DMS 273 (cell line): ENCODE data around the gene NUP37.

Experiments used
- DNase-seq: peaks from one replicate; lab custom pipeline; 2025; ENCODE audit not compliant: unreplicated experiment; lab: John Stamatoyannopoulos, UW

NUP37 gene

DNA sequence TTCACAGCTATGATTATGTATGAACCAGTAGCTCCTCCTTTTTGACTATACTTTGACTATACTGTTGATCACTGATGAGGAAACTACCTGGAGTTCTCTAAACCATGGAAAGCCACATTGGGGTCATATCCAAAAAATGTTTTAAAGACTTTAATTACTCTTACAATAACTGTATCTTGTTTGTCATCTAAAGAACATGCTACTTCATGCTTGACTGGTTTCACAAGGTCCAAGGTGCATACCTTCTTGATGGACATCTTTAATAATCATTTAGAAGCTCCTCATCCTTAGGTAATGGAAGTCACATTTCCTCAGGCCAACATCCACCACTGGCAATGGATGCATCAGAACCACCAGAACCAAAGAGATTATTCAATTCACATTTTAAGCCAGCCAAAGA, 88.1 kb downstream of the NUP37 start:
- DNase-seq: no peak

DNA sequence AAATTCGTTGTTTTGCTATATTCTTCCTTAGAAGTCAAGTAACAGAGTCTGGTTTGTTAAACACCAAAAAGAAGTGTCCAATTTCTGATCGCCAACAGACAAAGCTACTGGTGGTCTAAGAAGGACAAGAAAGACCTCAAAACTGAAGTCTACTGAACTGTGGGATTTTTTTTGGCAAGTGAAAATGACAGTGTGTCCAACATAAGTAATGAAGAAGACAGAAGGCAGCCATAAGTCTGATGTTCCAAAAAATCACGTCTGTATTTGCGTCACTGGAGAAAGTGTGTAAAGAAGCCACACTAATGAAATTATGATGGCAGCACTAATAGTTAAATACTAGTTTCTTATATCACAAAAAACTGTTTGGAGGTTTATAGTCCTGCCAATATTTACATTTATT, 90.8 kb downstream of the NUP37 start:
- no peak for DNase-seq

DNA sequence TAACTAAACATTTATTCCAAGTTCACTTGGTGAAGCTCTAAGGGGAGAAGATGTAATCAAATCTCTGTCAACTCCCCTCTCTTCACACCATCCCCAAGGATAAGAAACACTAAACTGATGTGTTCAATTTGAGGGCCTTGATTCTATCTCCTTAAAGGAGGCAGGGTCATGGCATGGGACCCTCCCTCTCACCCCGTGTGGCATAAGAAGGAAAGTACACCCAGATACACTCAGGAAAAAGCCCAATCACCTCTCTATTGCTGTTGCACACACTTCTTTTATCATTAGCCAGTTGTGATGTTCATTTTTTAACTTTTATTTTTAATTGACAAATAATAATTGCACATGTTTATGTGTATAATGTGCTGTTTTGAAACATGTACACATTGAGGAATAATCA, 93.2 kb downstream of the NUP37 start:
- peak; percentile 3 for DNase-seq

GRCh38 chr12:102024765-102025164, 95.1 kb downstream of the NUP37 start:
- DNase-seq: no peak

- DNase-seq: no peak
Measured at GRCh38 chr12:102023343-102023930, 96.5 kb downstream of the NUP37 start.
